Lung (tissue), 12 donors: ENCODE data around the gene KRT86. TPM values are rescaled to one million over a fixed set of nuclear protein-coding genes. Genes with fewer than 3 reads are reported as not detected.
A peak's percentile ranks its signal among the peaks of the same experiment; 100 is the strongest.

Experiments used
- ATAC-seq: fragments of 200-7000 bp; cut with Tn5 transposase; one replicate; pipeline ENCODE4 v1.9.1; 2020; ENCODE audit warnings: moderate number of reproducible peaks; ENCODE audit not compliant: insufficient read depth, low FRiP score
- DNase-seq, 3 donors: peaks; one replicate each; pipeline ENCODE4 v3.0.0-alpha.2; 2013 to 2017
- H3K27ac ChIP-seq, 2 donors: one replicate each; pipeline ENCODE4 v1.5.1; 2013; ENCODE audit warnings: mild to moderate bottlenecking in 2 of 2, moderate library complexity in 2 of 2, control low read depth in 1 of 2, inconsistent platforms in 1 of 2, low read depth in 1 of 2, low read length in 1 of 2
- H3K27me3 ChIP-seq, 3 donors: one replicate each; pipeline ENCODE4 v1.5.1; 2013; ENCODE audit warnings: low read length in 2 of 3; ENCODE audit not compliant: control insufficient read depth in 3 of 3, insufficient read depth in 3 of 3
- H3K36me3 ChIP-seq, 4 donors: one replicate each; pipeline ENCODE4 v1.5.1; 2013; ENCODE audit warnings: low read length in 4 of 4, mild to moderate bottlenecking in 1 of 4, moderate library complexity in 1 of 4; ENCODE audit not compliant: control insufficient read depth in 4 of 4, insufficient read depth in 4 of 4
- H3K4me1 ChIP-seq, 5 donors: one replicate each; pipeline ENCODE4 v1.5.1; 2013; ENCODE audit warnings: low read length in 5 of 5, mild to moderate bottlenecking in 2 of 5, moderate library complexity in 1 of 5; ENCODE audit not compliant: control insufficient read depth in 5 of 5, insufficient read depth in 5 of 5
- H3K4me3 ChIP-seq: one replicate; pipeline ENCODE4 v1.5.1; 2013; ENCODE audit warnings: mild to moderate bottlenecking, control low read depth, moderate library complexity
- H3K9ac ChIP-seq, 2 donors: one replicate each; pipeline ENCODE4 v1.5.1; 2013; ENCODE audit warnings: low read length in 2 of 2, control low read depth in 1 of 2; ENCODE audit not compliant: insufficient read depth in 1 of 2
- H3K9me3 ChIP-seq, 4 donors: one replicate each; pipeline ENCODE4 v1.5.1; 2013; ENCODE audit warnings: low read length in 3 of 4, mild to moderate bottlenecking in 1 of 4, moderate library complexity in 1 of 4; ENCODE audit not compliant: control insufficient read depth in 4 of 4, insufficient read depth in 3 of 4
- CTCF ChIP-seq: IDR thresholded peaks from 2 replicates; pipeline ENCODE4 v1.5.1; 2012; ENCODE audit warnings: mild to moderate bottlenecking; ENCODE audit errors: control extremely low read depth, extremely low read depth
- WGBS, 2 donors: extraction: QIAGEN DNeasy Blood & Tissue Kit; methylation state at CpG; one replicate each; pipeline ENCODE4 v1.1.7; 2013; 5-methylcytosine and 5-hydroxymethylcytosine counted together
- polyA plus RNA-seq, 2 donors: library from polyadenylated mRNA; stranded (reverse); fragments of 200-250 nt; gene quantifications; one replicate each; pipeline ENCODE4 v1.2.1, GENCODE V29; 2013
- total RNA-seq, 2 donors: library from RNA; depleted of rRNA in 1 of 2; stranded (reverse); fragments of >200 nt in 1 of 2; gene quantifications; one replicate each; pipeline ENCODE4 v1.2.1, GENCODE V29; 2014 to 2021
- donor health status: control.
- donor health status: control.
- donor health status: Bipolar disorder and iron deficiency.
- donor health status: healthy.
- donor health status: DM: yes; HTN: yes; CAD: no.

KRT86 gene
- total and polyA plus RNA-seq, 4 donors: 0.11 to 1.1 (median 0.31) TPM; not detected in 1

- no peak overlapping the region for H3K9ac ChIP-seq
- WGBS, 2 donors: 90 to 94% methylated on average over 7 of the region's 7 CpGs
- no peaks in the 10 kb centered on the region for H3K36me3 ChIP-seq
- TF ChIP-seq CTCF: no peak
- no peak overlapping the region for H3K4me3 ChIP-seq
- no peak overlapping the region for H3K27ac ChIP-seq
- peaks cover 0 to 4% (median 0%) of the 10 kb centered on the region in 5 donors for H3K4me1 ChIP-seq
- peaks cover 0 to 32% (median 29%) of the 10 kb centered on the region in 3 donors for H3K27me3 ChIP-seq
- DNase-seq: no peak
- ATAC-seq: no peak
- peaks cover 0 to 4% (median 0%) of the 10 kb centered on the region in 4 donors for H3K9me3 ChIP-seq
Observed at GRCh38 chr12:52263761-52264434, 10.5 kb upstream of the KRT86 start.

DNA sequence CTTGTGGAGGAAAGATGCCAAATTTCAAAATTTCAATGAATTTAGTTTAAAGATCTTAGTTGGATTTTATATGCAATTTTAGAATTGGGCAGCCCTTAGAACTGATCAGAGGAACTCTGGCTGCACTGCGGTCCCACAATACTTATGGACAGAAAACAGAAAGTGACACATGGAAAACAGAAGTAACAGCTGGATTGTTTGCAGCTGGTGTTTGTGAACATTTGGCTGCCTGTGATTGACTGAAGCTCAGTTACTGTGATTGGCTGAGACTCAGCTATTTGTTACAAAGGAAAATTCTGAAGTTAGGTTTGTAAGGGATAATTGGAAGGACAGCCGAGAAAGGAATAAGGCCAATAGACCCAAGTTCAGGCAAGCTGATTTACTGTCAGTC lies 10.0 kb upstream of the KRT86 start:
- Histone ChIP-seq H3K27ac (no peak overlapping the region), H3K4me1 (peaks cover 0 to 4% (median 0%) of the 10 kb centered on the region in 5 donors), H3K4me3 (no peak overlapping the region), H3K9me3 (peaks cover 0 to 4% (median 0%) of the 10 kb centered on the region in 4 donors), H3K9ac (no peak overlapping the region), H3K27me3 (peaks cover 0 to 30% (median 24%) of the 10 kb centered on the region in 3 donors), H3K36me3 (no peaks in the 10 kb centered on the region)
- TF ChIP-seq CTCF: no peak
- ATAC-seq: no peak
- WGBS, 2 donors: 71 to 79% methylated on average over 2 of the region's 2 CpGs
- DNase-seq: peak in 2 of 3 donors; percentile 62 to 84

- peaks cover 0 to 4% (median 0%) of the 10 kb centered on the region in 5 donors for H3K4me1 ChIP-seq
- no peak overlapping the region for H3K27ac ChIP-seq
- no peak for ATAC-seq
- TF ChIP-seq CTCF: no peak
- 89 to 90% methylated on average over 2 of the region's 2 CpGs for WGBS, 2 donors
- H3K4me3 ChIP-seq: no peak overlapping the region
- no peak overlapping the region for H3K9ac ChIP-seq
- peaks cover 0 to 9% (median 5%) of the 10 kb centered on the region in 3 donors for H3K27me3 ChIP-seq
- no peaks in the 10 kb centered on the region for H3K36me3 ChIP-seq
- H3K9me3 ChIP-seq: peaks cover 0 to 6% (median 0%) of the 10 kb centered on the region in 4 donors
- no peak for DNase-seq
Observed at GRCh38 chr12:52266514-52266913, 7.9 kb upstream of the KRT86 start.
